ENCODE data around the gene TMEM87B. TPM values are rescaled to one million over a fixed set of nuclear protein-coding genes. Genes with fewer than 3 reads are reported as not detected.

Gene TMEM87B
- total RNA-seq, 1 experiment from 2014 or later: 14.8 TPM

DNA sequence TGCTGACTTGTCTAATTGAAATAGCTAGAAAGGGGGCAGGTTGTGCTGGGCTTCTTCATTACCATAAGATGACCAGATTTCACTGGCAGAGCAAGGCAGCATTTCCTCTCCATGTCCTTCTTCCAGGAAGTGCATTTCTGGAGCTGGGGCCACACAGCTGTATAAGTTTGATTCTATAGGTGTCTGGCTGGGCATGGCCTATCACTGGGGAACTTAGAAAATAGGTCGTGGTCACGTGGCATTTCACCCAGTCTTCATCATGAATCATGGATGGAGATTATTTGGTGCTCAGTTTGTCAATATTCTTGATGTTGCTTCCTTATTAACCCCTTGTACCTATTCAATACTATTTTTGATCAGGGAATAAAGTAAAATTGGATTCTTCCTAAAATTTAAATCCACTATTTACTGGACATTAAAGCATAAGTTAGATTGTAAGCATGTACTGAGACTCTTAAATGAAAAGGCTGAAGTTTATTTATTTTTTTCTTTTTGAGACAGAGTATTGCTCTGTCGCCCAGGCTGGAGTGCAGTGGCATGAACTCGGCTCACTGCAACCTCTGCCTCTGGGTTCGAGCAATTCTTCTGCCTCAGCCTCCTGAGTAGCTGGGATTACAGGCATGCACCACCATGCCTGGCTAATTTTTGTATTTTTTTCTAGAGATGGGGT, 49.5 kb upstream of the TMEM87B start:
- no peak overlapping the region for H3K4me3 ChIP-seq (replicated peaks in 1 of 2; ENCODE audit: low read depth in 1 of 2, low read length in 2 of 2)
- ChIA-PET RAD21 (ENCODE audit: low non-redundant PET in 1 of 2, low total read pairs in 2 of 2, uncharacterized antibody in 2 of 2, unreplicated experiment in 2 of 2) (no interaction called here), POLR2A (no interaction called here), CTCF (no interaction called here)
- intact Hi-C loops (cut with micrococcal nuclease): no loop called here
- H3K36me3 ChIP-seq (ENCODE audit: control insufficient read depth in 1 of 2, insufficient read depth in 2 of 2, low read length in 2 of 2): no peaks in the 10 kb centered on the region
- DNase-seq (ENCODE audit: low read depth, low spot score) (no peak), ATAC-seq (no peak)
- H3K79me2 ChIP-seq (ENCODE audit: insufficient read depth, low read length): no peaks in the 10 kb centered on the region
- no peaks in the 10 kb centered on the region for H3K9me3 ChIP-seq (ENCODE audit: control insufficient read depth in 1 of 2, insufficient read depth in 1 of 2, low read depth in 1 of 2, low read length in 2 of 2)
- no peaks in the 10 kb centered on the region for H3K27me3 ChIP-seq (ENCODE audit: insufficient read depth, low read length)
- no peak overlapping the region for H3K4me2 ChIP-seq (ENCODE audit: low read length)
- BruUV-seq (replicated peaks): no TSS peak
- H3K4me1 ChIP-seq (ENCODE audit: control insufficient read depth in 1 of 2, insufficient read depth in 2 of 2, low read length in 2 of 2): no peaks in the 10 kb centered on the region
- H3K27ac ChIP-seq (ENCODE audit: low read depth, low read length): no peak overlapping the region
- no peaks in the 10 kb centered on the region for H3K9me2 ChIP-seq (ENCODE audit: insufficient read depth)
- TF ChIP-seq ZFX (IDR thresholded peaks at IDR 0.05): no peak
- TF ChIP-seq SRF (IDR thresholded peaks at IDR 0.05; ENCODE audit: low read depth): no peak
- no peak for TF ChIP-seq FOSL1 (IDR thresholded peaks at IDR 0.05; ENCODE audit: low read depth)
- no peak for TF ChIP-seq SIN3A (IDR thresholded peaks at IDR 0.05; ENCODE audit: low read depth)
- no peak for TF ChIP-seq CEBPB (IDR thresholded peaks at IDR 0.05; ENCODE audit: low read depth)
- no peak for TF ChIP-seq YY1 (IDR thresholded peaks at IDR 0.05; ENCODE audit: extremely low read depth, insufficient replicate concordance, low read depth, low read length)
- no peaks in the 10 kb centered on the region for H4K20me1 ChIP-seq (ENCODE audit: insufficient read depth)
- no peak overlapping the region for H2AFZ ChIP-seq (ENCODE audit: low read depth, low read length, poor library complexity, severe bottlenecking)
- H3K9ac ChIP-seq (ENCODE audit: low read length): no peak overlapping the region

DNA sequence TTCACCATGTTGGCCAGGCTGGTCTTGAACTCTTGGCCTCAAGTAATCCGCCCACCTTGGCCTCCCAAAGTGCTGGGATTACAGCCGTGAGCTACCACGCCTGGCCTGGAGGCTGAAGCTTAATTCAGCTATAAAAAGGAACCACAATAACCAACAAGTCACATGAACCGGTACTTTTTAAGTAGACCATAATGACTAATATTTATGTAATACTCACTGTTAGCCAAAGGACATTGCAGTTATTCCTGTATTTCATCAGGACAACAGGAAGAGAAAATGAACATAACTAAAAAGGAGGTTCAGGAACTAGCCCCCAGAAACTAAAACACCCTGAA, 49.0 kb upstream of the TMEM87B start:
- no peaks in the 10 kb centered on the region for H3K9me3 ChIP-seq (ENCODE audit: control insufficient read depth in 1 of 2, insufficient read depth in 1 of 2, low read depth in 1 of 2, low read length in 2 of 2)
- no peak for ATAC-seq
- no TSS peak for BruUV-seq (replicated peaks)
- H3K36me3 ChIP-seq (ENCODE audit: control insufficient read depth in 1 of 2, insufficient read depth in 2 of 2, low read length in 2 of 2): no peaks in the 10 kb centered on the region
- CTCF ChIA-PET: no interaction called here
- no peak overlapping the region for H3K4me2 ChIP-seq (ENCODE audit: low read length)
- H3K27me3 ChIP-seq (ENCODE audit: insufficient read depth, low read length): no peaks in the 10 kb centered on the region
- POLR2A ChIA-PET: no interaction called here
- TF ChIP-seq SIN3A (IDR thresholded peaks at IDR 0.05; ENCODE audit: low read depth): no peak
- TF ChIP-seq, protein P1, sequence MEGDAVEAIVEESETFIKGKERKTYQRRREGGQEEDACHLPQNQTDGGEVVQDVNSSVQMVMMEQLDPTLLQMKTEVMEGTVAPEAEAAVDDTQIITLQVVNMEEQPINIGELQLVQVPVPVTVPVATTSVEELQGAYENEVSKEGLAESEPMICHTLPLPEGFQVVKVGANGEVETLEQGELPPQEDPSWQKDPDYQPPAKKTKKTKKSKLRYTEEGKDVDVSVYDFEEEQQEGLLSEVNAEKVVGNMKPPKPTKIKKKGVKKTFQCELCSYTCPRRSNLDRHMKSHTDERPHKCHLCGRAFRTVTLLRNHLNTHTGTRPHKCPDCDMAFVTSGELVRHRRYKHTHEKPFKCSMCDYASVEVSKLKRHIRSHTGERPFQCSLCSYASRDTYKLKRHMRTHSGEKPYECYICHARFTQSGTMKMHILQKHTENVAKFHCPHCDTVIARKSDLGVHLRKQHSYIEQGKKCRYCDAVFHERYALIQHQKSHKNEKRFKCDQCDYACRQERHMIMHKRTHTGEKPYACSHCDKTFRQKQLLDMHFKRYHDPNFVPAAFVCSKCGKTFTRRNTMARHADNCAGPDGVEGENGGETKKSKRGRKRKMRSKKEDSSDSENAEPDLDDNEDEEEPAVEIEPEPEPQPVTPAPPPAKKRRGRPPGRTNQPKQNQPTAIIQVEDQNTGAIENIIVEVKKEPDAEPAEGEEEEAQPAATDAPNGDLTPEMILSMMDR (IDR thresholded peaks at IDR 0.05 in 2 of 3, conservative IDR thresholded peaks at IDR 0.05 in 1 of 3; ENCODE audit: borderline replicate concordance in 1 of 3, insufficient read depth in 1 of 3, low read depth in 2 of 3, low read length in 2 of 3): no peak
- no peak for TF ChIP-seq EGR1 (IDR thresholded peaks at IDR 0.05; ENCODE audit: low read depth)
- no peak for TF ChIP-seq EZH2 (IDR thresholded peaks at IDR 0.05)
- TF ChIP-seq SP1 (IDR thresholded peaks at IDR 0.05; ENCODE audit: low read depth): no peak
- TF ChIP-seq ZNF274 (IDR thresholded peaks at IDR 0.05; ENCODE audit: low read depth, low read length): no peak
- no peak for TF ChIP-seq ELF1 (IDR thresholded peaks at IDR 0.05; ENCODE audit: borderline replicate concordance, low read depth)
- TF ChIP-seq, protein P2, sequence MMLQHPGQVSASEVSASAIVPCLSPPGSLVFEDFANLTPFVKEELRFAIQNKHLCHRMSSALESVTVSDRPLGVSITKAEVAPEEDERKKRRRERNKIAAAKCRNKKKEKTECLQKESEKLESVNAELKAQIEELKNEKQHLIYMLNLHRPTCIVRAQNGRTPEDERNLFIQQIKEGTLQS (IDR thresholded peaks at IDR 0.05): no peak
- TF ChIP-seq POLR2AphosphoS5 (IDR thresholded peaks at IDR 0.05; ENCODE audit: low read depth, low read length): no peak
- TF ChIP-seq, protein P3, sequence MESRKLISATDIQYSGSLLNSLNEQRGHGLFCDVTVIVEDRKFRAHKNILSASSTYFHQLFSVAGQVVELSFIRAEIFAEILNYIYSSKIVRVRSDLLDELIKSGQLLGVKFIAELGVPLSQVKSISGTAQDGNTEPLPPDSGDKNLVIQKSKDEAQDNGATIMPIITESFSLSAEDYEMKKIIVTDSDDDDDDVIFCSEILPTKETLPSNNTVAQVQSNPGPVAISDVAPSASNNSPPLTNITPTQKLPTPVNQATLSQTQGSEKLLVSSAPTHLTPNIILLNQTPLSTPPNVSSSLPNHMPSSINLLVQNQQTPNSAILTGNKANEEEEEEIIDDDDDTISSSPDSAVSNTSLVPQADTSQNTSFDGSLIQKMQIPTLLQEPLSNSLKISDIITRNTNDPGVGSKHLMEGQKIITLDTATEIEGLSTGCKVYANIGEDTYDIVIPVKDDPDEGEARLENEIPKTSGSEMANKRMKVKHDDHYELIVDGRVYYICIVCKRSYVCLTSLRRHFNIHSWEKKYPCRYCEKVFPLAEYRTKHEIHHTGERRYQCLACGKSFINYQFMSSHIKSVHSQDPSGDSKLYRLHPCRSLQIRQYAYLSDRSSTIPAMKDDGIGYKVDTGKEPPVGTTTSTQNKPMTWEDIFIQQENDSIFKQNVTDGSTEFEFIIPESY (IDR thresholded peaks at IDR 0.05; ENCODE audit: extremely low read depth, insufficient replicate concordance, low read length): no peak
- TF ChIP-seq JUND (IDR thresholded peaks at IDR 0.05): no peak
- TF ChIP-seq, protein P4, sequence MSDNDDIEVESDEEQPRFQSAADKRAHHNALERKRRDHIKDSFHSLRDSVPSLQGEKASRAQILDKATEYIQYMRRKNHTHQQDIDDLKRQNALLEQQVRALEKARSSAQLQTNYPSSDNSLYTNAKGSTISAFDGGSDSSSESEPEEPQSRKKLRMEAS (IDR thresholded peaks at IDR 0.05): no peak
- H3K27ac ChIP-seq (ENCODE audit: low read depth, low read length): no peak overlapping the region
- intact Hi-C loops (cut with micrococcal nuclease): no loop called here
- no peaks in the 10 kb centered on the region for H3K79me2 ChIP-seq (ENCODE audit: insufficient read depth, low read length)
- no peaks in the 10 kb centered on the region for H3K9me2 ChIP-seq (ENCODE audit: insufficient read depth)
- H2AFZ ChIP-seq (ENCODE audit: low read depth, low read length, poor library complexity, severe bottlenecking): no peak overlapping the region
- H3K4me3 ChIP-seq (replicated peaks in 1 of 2; ENCODE audit: low read depth in 1 of 2, low read length in 2 of 2): no peak overlapping the region
- no peak for DNase-seq (ENCODE audit: low read depth, low spot score)
- RAD21 ChIA-PET (ENCODE audit: low non-redundant PET in 1 of 2, low total read pairs in 2 of 2, uncharacterized antibody in 2 of 2, unreplicated experiment in 2 of 2): no interaction called here
- no peaks in the 10 kb centered on the region for H4K20me1 ChIP-seq (ENCODE audit: insufficient read depth)
- no peaks in the 10 kb centered on the region for H3K4me1 ChIP-seq (ENCODE audit: control insufficient read depth in 1 of 2, insufficient read depth in 2 of 2, low read length in 2 of 2)
- H3K9ac ChIP-seq (ENCODE audit: low read length): no peak overlapping the region

Measured in HCT116 (cell line).